Stomach smooth muscle (tissue), 2 donors: ENCODE data around the gene CXCL3.

ENCODE experiments used
- H3K27ac ChIP-seq: one replicate; pipeline ENCODE4 v1.7.0; 2013; ENCODE audit warnings: mild to moderate bottlenecking, low read length, inconsistent platforms
- H3K27me3 ChIP-seq, 2 donors: one replicate each; pipeline ENCODE4 v1.7.0; 2013; ENCODE audit warnings: low read length in 2 of 2; ENCODE audit not compliant: insufficient read depth in 2 of 2, control insufficient read depth in 1 of 2
- H3K36me3 ChIP-seq, 2 donors: one replicate each; pipeline ENCODE4 v1.7.0; 2013; ENCODE audit warnings: low read length in 2 of 2; ENCODE audit not compliant: control insufficient read depth in 2 of 2, insufficient read depth in 2 of 2
- H3K4me1 ChIP-seq: one replicate; pipeline ENCODE4 v1.7.0; 2013; ENCODE audit warnings: low read length; ENCODE audit not compliant: control insufficient read depth, insufficient read depth
- H3K4me3 ChIP-seq, 2 donors: one replicate each; pipeline ENCODE4 v1.7.0; 2013; ENCODE audit warnings: low read length in 2 of 2
- H3K9ac ChIP-seq, 2 donors: one replicate each; pipeline ENCODE4 v1.7.0; 2013; ENCODE audit warnings: low read length in 2 of 2, mild to moderate bottlenecking in 1 of 2
- H3K9me3 ChIP-seq, 2 donors: one replicate each; pipeline ENCODE4 v1.7.0; 2013; ENCODE audit warnings: low read length in 2 of 2; ENCODE audit not compliant: control insufficient read depth in 2 of 2
- donor health status: healthy.
- donor health status: Pancreatic carcinoma.

The CXCL3 gene

DNA sequence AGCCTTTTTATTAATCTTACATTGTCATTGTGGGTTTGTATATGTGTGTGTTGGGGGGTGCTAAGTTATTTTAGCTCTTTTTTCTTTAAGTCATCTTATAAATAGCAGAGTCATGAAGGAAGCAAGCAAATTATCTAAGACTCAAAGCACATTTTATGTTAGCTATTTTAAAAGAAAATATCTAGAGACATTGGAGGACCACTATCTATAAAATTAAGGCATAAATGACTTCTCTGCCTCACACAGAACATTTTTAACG lies 46.8 kb downstream of the CXCL3 start:
- H3K27ac ChIP-seq = no peak overlapping the region
- no peaks in the 10 kb centered on the region for H3K36me3 ChIP-seq
- no peak overlapping the region for H3K4me3 ChIP-seq
- no peaks in the 10 kb centered on the region for H3K27me3 ChIP-seq
- no peaks in the 10 kb centered on the region for H3K4me1 ChIP-seq
- H3K9ac ChIP-seq = no peak overlapping the region
- H3K9me3 ChIP-seq = no peaks in the 10 kb centered on the region

DNA sequence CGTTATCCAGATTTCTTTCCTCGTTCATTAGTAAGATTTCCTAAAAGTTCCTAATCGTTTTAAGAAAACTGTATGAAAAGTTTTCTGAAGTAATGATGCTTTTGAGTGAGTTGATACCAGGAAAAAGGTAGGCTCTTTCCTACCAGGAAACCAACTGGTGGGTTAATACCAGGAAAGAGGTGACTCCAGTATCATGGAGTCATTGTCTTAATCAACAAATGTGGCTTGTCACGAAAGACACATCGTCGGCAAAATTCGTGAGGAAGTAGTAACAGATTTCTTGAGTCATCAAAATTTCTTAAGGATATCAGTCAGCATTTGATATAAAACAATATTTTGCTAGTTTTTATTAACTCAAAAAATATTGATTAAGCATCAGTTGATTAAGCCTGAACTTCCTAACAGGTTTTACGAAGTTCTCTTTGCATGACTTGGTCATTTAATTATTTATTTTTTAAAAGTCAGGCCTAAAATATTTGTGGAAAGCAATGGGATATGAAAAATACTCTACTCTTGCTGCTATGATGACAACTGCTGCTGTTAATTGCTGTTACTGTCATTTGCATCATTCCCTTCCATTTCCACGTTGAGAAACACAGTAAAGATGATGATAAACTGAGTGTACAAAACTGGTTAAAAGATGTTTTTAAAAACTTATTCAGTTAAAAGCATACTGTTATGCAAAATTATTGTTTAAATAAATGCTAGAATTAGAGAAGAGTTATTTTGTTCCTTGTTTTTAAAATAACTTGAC lies 47.3 kb downstream of the CXCL3 start:
- Histone ChIP-seq H3K9ac (no peak overlapping the region), H3K27me3 (no peaks in the 10 kb centered on the region), H3K27ac (no peak overlapping the region), H3K9me3 (no peaks in the 10 kb centered on the region), H3K36me3 (no peaks in the 10 kb centered on the region), H3K4me1 (no peaks in the 10 kb centered on the region), H3K4me3 (no peak overlapping the region)

DNA sequence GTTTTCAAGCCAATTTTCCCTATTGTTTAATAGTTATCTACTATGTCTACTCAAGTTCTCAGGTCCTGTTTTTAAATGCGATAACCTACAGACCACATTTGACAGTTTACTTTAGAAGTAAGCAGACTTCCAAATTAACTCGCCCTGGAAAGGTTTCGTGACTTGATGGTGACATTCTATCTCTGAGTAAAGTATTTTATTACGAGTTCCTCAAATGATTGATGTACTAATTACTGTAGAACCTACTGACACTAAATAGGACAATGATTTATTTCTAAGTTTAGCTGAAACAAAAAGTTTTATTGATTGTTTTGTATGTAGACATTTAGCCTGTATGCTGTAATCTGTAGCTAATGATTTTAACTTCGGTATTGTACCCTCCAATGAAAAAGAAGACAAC lies 48.6 kb downstream of the CXCL3 start:
- Histone ChIP-seq H3K27ac (no peak overlapping the region), H3K4me3 (no peak overlapping the region), H3K9ac (no peak overlapping the region), H3K9me3 (no peaks in the 10 kb centered on the region), H3K27me3 (no peaks in the 10 kb centered on the region), H3K4me1 (no peaks in the 10 kb centered on the region), H3K36me3 (no peaks in the 10 kb centered on the region)

DNA sequence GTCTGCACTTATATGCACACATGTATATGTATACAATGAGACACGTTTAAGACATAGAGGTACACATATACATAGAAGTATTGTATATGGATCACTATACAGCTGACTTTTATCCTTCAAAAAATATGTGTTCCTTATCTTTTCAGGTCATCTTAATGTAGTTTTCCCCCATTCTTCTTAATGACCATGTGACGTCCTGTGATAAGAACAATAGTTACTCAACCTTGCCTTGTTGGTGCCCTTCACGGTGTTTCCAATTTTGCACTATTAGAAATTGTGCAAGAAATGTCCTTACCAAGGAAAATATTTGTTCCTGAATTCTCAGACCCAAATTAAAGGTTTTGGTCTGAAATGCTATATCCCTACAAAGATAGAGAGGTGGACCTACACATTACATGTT lies 49.5 kb downstream of the CXCL3 start:
- Histone ChIP-seq H3K36me3 (no peaks in the 10 kb centered on the region), H3K4me1 (no peaks in the 10 kb centered on the region), H3K9ac (no peak overlapping the region), H3K4me3 (no peak overlapping the region), H3K9me3 (no peaks in the 10 kb centered on the region), H3K27me3 (no peaks in the 10 kb centered on the region), H3K27ac (no peak overlapping the region)

DNA sequence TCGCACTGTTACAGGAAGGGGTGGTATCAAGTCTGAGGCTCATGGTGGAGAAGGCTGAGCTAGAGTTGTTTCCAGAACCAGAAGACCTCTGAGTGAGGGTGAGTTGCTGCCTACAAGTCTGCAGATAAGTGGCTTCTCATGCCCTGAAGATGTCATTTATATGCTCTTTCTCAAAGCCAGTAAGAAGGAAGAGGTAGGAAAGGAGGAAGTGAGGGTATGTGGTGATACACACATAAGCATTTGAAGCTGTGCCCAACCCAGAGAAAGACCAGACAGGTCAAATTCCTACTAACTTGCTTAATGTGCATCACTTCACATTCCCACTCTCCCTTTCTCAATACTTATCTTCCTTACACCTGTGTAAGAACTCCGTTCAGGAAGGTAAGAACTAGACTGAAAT lies 50.4 kb downstream of the CXCL3 start, which contains the start of gene PPBP:
Gene PPBP (minus strand): TSS at position 130 of the 400 bp plus-strand sequence. CDS start 87 bp downstream, at position 43.
- H3K36me3 ChIP-seq = no peaks in the 10 kb centered on the region

More for the DNA sequence above, 50.4 kb downstream of the CXCL3 start, which contains the start of gene PPBP:
- Histone ChIP-seq H3K9ac (no peak within 1 kb of the TSS), H3K4me3 (no peak within 1 kb of the TSS), H3K27me3 (no peaks in the 10 kb centered on the region), H3K4me1 (no peaks in the 10 kb centered on the region), H3K9me3 (no peaks in the 10 kb centered on the region), H3K27ac (no peak within 1 kb of the TSS)
